GM10248 (cell line): ENCODE data around the gene POLR3H.

Source experiments
- CTCF ChIA-PET: fragments of 300-600 bp; sonication (Branson Sonifier 250); formaldehyde crosslinking; extraction: SDS; loops from one replicate; lab custom pipeline; 2021; ENCODE audit warnings: antibody characterized with exemption; lab: Yijun Ruan, JAX
- POLR2A ChIA-PET: fragments of 350-650 bp; sonication (Branson Sonifier 250); formaldehyde crosslinking; extraction: SDS; loops from one replicate; lab custom pipeline; 2020; ENCODE audit warnings: antibody characterized with exemption; lab: Yijun Ruan, JAX
- DNase-seq: peaks from one replicate; pipeline ENCODE4 v3.0.0; 2012; ENCODE audit errors: extremely low spot score
- TF ChIP-seq, protein P1 (sequence below): IDR thresholded peaks from 2 replicates; pipeline ENCODE4 v1.5.1; 2012; ENCODE audit warnings: mild to moderate bottlenecking, low read depth; ENCODE audit errors: extremely low read depth, missing control alignments, control extremely low read depth

The POLR3H gene

DNA sequence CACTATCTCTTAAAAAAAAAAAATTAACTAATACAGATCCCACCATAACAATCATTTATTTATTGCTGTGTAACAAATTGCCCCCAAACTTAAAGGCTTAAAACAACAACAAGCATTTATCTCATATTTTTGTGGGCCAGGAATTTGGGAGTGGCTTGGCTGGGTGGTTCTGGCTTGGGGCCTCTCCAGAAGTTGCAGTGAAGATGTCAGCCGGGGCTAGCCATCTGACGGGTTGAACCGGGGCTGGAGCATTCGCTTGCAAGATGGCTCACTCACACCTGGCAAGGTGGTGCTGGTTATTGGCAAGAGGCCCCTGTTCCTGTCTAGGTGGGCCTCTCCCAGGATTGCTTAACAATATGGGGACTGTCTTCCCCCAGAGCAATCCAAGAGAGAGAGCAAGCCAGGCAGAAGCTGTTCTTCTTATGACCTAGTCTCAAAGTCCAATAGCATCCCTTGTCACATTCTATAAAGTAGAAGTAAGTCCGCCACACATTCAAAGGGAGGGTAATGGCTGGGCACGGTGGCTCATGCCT, 45.9 kb downstream of the POLR3H start:
- CTCF ChIA-PET = interaction anchor here (1.0 to 8.4 kb wide), 5 partner anchors 9 to 94 kb away, joined by 3 to 55 read pairs (median 6); no protein-coding TSS in a partner anchor
- TF ChIP-seq, protein P1, sequence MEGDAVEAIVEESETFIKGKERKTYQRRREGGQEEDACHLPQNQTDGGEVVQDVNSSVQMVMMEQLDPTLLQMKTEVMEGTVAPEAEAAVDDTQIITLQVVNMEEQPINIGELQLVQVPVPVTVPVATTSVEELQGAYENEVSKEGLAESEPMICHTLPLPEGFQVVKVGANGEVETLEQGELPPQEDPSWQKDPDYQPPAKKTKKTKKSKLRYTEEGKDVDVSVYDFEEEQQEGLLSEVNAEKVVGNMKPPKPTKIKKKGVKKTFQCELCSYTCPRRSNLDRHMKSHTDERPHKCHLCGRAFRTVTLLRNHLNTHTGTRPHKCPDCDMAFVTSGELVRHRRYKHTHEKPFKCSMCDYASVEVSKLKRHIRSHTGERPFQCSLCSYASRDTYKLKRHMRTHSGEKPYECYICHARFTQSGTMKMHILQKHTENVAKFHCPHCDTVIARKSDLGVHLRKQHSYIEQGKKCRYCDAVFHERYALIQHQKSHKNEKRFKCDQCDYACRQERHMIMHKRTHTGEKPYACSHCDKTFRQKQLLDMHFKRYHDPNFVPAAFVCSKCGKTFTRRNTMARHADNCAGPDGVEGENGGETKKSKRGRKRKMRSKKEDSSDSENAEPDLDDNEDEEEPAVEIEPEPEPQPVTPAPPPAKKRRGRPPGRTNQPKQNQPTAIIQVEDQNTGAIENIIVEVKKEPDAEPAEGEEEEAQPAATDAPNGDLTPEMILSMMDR = no peak
- POLR2A ChIA-PET = no interaction called here
- no peak for DNase-seq

DNA sequence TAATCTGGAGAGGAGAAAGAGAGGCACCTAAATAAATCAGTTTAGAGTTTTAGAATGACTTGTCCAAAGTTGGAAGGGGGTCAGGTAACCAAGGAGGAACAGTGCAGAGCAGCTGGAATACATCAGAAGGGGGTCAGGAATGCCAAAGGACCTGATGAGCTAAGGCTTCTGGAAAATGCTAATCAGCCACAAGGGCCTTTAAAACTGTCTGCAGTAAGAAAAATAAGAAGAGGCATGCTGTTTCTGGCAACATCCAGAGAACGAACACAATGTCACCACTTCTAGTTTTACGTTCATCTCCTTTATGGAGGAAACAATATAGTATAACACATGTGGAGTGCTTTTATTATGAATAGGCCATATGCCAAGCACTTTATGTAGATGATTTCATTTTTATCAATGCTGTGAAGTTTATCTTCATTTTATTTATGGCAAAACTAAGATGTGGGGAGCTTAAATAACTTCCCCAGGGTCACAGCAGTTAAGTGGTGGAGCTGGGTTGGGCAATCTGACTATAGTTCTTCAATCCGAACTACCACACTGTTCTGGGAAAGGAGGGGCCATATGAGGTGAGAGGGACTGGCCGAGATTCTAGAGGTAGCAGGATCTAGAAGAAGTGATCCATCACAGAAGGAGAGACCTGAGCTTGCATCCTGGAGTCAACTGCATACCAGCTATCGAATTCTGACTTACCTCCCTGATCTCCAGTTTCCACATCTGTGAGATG, 52.7 kb downstream of the POLR3H start:
- POLR2A ChIA-PET = interaction anchor here (0.6 kb wide), 1 partner anchor 640 kb away, joined by 3 read pairs; no protein-coding TSS in a partner anchor
- TF ChIP-seq, protein P1 = no peak
- CTCF ChIA-PET = interaction anchor here (0.8 to 2.0 kb wide), 7 partner anchors 9 to 87 kb away, joined by 3 to 7 read pairs (median 5); no protein-coding TSS in a partner anchor
- DNase-seq = no peak

DNA sequence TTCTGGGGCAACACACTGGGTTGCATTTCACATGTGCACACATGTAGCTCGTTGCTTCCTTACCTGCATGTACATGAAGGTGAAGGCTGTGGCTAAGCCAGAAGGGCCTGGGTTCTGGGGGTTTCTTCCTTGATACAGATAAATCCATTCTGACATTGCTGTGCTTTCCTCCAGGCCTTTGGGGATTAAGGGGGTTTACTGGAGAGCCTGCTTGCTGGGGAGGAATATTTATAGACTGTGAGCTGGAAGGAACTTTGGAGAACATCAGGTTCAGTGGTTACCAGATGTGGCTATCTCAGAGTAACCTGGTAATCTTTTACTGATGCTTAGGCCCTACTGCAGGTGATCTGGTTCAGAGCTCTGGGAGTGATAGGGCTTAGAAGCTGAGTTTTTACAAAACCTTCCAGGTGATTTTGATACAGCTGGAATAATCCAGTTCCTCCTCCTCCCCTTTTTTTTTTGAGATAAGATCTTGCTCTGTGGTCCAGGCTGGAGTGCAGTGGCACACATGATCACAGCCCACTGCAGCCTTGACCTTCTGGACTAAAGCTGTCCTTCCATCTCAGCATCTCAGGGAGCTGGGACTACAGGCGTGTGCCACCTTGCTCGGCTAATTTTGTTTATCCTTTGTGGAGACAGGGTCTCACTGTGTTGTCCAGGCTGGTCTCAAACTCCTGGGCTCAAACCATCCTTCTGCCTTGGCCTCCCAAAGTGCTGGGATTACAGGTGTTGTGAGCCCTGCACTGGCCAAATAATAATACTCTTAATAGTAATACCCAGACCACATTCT, 55.5 kb downstream of the POLR3H start:
- DNase-seq = no peak
- ChIA-PET POLR2A (no interaction called here), CTCF (interaction anchor here (1.0 to 2.2 kb wide), 5 partner anchors 10 to 90 kb away, joined by 3 to 7 read pairs (median 6); no protein-coding TSS in a partner anchor)
- TF ChIP-seq, protein P1 = no peak

DNA sequence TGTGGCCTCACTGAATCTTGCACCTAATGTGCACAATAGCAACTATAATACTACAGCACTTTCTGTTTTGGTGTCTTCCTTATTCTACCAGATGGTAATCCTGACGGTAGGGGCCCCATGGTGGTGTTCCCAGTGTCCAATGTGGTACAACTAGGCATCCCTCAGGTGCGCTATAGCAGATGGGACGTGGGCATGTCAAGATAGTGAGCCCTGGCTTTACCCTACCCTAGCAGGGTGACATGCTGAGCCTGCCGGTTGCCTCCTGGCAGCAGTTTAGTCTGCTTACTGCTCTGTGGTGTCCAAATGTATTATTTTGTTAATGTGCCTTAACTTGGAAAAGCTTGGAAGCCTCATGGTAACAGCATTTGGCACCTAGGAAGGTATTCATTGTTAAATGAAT, 56.2 kb downstream of the POLR3H start:
- ChIA-PET CTCF (interaction anchor here (1.4 to 2.2 kb wide), 3 partner anchors 9 to 38 kb away, joined by 6 to 7 read pairs (median 7); no protein-coding TSS in a partner anchor), POLR2A (no interaction called here)
- no peak for DNase-seq
- TF ChIP-seq, protein P1 = no peak

DNA sequence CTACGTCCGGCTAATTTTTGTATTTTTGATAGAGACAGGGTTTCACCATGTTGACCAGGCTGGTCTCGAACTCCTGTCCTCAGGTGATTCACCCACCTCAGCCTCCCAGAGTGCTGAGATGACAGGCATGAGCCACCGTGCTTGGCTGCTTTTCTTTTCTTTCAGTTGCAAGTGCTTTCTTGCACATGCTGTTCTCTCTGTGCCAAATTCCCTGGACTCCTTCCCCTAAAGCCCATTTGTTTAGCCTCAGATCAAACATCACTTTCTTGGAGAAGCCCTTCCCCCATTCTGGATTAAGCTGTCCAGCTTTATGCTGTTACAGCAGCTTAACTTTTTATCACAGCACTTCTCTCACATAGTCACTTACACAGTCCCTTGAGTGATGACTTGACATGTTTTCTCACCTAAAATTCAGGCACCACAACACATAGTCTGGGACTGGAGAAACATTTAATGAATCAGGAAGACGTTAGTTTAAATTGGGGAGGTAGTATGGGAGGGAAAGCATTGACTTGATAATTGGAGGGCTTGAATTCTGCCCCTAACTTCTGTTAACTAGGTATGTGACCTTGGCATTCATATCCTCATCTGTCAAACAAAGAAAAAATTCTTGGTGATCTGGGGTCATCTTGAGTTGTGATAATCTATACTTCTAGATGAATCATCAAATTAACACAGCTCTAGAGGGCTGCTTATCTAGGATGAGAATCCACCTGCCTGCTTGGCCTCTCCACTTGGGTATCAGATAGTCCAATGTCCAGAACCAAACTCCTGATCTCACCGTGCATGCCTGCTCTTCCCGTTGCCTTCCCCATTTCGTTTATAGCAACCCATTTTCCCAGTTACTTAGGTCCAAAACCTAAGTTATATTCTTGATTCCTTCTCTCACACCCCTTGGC, 57.0 kb downstream of the POLR3H start:
- TF ChIP-seq, protein P1 = no peak
- ChIA-PET POLR2A (interaction anchor here (0.6 kb wide), 1 partner anchor 137 kb away, joined by 3 read pairs; no protein-coding TSS in a partner anchor), CTCF (interaction anchor here (2.2 kb wide), 1 partner anchor 39 kb away, joined by 6 read pairs; no protein-coding TSS in a partner anchor)
- no peak for DNase-seq
